ENCODE data around the gene HCRT.
"Not testable (repeated sequence)": the region's sequence is repeated elsewhere in the genome, so short reads cannot be mapped to it uniquely, and the experiment has no call there.

HCRT gene, protein sequence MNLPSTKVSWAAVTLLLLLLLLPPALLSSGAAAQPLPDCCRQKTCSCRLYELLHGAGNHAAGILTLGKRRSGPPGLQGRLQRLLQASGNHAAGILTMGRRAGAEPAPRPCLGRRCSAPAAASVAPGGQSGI

DNA sequence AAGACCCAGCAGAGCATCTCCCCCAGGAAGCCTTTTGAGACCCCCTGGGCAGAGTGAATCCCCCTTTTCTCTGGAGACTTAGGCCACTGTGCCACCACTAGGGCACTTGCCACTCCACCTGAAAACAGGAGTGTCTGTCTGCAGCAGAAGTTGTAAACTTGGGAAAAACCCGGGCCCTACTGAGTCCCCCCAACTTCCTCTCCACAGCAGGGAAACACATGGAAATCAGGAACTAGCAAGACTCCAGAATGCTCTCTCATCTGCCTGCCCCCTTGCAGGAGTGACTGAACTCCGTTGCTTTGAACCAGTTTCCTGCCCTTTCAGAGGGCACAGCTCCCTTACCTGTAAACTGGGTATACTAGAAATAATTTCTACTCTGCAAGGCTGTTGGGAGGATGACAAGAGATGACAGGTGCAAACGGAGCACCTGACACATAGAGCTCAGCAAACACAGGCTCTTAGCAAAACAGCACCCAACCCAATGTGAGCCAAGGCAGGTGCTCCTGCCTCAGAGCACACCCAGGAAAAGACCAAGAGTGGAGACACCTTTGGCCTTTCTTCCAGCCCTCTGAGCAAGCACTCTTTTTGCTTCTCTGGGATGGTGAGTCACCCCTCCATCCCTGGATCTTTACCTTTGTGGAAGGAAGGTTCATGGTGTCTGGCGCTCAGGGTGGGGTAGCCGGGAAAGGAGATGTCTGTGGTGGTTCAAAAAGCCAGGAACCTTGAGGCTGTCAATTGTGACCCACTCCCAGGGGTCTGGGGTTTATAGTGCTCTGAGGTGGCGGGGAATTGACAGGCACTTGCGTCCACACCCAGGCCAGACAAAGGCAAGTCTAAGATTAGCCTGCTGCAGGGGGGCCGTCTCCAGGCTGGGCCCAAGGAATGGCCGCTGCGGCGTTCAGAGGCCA lies at the start of gene HCRT:
HCRT (minus strand) TSS at position 740 of the 908 bp plus-strand sequence; CDS start at position 653, 87 bp downstream.
- peak; percentile 69 for DNase-seq

DNA sequence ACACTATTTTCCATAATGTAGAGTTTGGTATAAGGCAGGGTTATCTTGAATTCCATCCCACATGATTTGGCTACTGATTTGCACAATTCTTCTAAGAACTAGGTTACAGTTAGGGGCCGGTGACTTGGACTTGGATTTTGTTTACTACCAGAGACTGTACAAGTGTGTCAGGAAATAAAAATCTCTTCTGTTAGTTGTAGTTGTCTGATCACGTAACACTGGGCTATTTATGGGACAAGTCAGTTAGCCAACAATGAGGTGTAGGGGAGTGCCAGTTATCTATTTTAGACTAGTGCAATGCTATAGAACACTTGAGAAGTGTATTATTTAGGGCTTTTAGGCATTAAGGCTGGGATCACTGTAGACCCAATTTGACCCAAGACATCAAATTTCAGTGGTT lies 48.7 kb upstream of the HCRT start:
- DNase-seq, result no peak

DNA sequence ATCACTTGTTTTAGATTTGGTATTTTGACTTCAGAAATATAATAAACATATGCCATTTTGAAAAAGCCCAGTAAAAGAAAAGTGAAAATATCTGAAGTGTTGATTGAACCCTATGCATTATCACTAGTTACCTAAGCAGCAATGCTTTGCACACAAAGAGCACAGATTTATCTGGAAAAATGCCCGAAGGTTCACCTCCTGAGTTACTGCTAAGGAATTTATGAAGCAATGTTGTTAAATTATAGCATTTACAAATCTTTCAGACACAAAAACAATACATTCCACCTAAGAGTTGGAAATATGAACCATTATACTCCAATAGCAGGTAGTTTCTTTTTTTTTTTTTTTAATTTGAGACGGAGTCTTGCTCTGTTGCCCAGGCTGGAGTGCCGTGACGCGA lies 47.9 kb upstream of the HCRT start:
- no peak for DNase-seq

DNA sequence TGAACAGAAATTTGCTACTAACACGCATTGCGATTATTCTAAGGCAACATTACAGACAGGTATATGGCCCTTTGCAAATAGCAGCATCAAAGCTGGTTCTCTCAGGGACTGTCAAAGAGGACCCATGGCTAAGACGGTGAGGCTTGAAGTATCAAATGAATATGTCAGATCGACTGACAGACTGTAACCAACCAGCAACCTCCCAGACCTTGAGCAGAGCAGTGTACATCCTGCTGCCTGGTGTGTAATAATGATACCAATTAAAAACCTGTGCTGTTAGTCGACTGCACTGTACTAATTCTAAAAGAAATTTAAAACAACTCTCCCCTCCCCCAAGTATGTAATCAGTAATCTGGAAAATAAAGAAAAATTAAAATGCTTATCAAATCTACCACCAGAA lies 45.0 kb upstream of the HCRT start:
- DNase-seq, result no peak

DNA sequence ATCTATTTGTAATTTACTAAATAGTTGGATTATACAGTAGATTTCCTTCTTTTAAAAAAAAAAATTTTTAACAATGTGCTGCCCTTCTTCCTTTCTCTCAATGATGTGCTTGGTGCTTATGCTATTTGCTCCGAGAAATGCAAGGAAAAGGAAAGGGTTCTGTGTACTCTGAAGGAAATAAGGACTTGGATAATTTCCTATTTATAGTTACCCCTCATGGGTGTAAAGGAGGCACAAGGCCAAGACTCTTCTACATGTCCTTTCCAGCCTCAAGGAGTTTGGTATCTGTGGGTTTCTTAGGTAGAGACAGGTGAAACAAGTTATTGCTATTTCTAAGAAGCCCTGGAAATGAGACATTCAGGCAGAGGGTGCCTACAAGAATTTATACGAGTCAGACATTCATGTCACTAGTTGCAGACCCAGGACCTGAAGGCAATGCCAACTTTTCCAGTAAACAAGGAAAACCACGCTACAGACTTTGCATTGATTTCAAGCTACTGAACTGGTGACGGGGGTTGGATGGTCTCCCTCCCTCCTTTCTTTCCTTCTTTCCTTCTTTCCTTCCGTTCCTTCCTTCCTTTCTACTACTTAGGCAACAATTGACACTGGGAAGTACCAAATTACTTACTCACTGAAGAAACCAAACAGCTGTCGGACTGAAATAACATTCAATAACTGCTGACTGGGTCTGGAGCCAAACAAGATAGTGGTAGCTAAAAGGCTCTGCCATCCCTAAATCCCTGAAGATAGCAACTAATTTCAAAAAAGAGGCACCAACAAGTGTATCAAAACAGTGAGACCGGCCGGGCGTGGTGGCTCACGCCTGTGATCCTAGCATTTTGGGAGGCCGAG lies 42.8 kb upstream of the HCRT start:
- DNase-seq, result no peak

DNA sequence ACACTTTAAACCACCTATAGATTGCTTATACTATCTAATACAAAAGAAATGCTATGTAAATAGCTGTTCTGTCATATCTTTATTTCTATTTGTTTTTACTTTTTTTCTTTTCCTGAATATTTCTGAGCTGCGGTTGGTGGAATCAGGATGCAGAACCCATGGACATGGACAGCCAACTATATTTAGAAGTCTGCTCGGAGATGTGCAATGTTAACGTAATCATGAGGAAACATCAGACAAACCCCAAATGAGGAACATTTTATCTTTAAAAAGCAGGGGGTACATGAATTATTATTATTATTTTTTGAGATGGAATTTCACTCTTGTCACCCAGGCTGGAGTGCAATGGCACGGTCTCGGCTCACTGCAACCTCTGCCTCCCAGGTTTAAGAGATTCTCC lies 40.4 kb upstream of the HCRT start:
- DNase-seq, result peak; percentile 27

DNA sequence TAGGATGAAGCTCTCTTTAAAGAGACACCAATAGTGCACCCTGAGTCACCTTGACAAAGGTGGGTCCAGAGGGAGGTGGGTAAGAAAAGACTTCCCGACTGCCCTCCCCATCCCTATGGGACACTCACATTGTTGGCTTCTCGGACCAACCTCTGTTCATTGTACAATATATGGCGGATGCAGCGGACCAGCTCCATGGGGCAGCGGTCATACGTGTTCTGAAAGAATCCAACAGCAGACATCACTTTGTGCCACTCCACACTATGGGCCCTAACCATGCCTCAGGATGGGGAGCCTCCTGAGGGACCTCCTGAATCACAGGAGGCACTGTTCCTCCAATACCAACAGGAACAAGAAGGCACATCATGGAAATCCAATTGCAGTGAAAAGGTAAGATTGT lies 39.4 kb upstream of the HCRT start:
- DNase-seq, result no peak

DNA sequence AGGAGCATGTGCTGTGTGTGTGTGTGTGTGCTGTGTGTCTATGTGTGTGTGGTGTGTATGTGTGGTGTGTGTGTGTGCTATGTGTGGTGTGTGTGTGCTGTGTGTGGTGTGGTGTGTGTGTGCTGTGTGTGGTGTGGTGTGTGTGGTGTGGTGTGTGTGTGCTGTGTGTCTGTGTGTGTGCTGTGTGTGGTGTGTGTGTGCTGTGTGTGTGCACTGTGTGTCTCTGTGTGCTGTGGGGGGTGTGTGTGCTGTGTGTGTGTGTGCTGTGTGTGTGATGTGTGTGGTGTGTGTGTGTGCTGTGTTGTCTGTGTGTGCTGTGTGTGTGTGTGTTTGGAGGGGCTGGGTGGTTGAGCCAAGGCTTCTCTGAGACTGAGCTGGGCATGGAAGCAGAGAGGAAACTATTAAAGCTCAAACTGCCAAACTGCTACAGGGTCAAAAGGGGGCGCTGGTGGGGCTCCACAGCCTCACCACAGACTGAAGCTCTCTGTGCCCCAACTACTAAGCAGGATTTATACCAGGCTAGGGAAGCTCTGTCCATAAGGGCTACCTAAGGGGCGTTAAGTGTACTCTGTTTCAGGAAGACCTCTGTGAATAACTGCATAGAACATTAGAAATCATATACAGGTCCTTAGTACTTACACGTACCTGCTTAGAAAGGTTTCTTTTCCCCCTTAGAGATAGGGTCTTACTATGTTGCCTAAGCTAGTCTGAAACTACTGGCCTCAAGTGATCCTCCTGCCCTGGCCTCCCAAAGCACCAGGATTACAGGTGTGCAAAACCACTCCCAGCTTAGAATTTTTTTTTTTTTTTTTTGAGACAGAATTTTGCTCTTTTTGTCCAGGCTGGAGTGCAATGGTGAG lies 36.9 kb upstream of the HCRT start:
- peak; percentile 59 for DNase-seq

DNA sequence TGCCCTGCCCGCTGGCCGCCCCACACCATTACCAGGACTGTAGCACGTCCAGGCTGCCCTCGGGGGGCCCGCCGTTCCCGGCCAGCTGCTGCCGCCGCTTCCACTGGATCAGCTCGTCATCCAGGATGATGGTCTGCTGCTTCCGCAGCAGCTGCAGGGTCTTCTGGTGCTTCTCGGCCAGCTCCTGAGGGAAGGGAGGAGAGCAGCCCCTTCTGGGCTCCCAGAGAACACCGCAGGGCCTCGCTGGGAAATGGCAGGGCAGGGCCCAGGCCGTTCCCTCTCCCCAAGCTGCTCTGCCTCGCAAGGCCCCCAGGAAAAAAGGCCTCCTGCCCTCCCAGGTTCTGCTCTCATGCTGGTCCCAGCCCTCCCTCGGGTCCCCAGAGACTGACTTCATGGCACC lies 34.0 kb upstream of the HCRT start:
- not testable (repeated sequence) for DNase-seq

DNA sequence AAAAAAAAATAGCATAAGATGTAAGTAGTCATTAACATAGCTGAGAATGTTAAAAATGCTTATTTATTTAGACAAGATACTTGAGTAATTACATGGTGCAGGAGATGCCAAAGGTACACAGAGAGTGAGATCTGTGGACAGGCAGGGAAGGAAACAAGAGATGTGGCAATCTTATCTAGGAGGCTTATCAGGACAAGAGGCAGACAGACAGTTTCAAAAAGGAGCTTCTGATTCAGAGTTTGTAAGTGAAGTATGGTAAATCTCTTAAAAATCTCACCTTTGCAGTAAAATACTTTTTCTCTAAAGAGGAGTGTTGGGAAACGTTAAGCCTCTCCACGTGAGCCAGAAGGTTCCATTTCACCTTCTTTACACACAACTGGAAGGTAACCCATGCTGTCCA lies 28.9 kb upstream of the HCRT start:
- DNase-seq, result no peak

DNA sequence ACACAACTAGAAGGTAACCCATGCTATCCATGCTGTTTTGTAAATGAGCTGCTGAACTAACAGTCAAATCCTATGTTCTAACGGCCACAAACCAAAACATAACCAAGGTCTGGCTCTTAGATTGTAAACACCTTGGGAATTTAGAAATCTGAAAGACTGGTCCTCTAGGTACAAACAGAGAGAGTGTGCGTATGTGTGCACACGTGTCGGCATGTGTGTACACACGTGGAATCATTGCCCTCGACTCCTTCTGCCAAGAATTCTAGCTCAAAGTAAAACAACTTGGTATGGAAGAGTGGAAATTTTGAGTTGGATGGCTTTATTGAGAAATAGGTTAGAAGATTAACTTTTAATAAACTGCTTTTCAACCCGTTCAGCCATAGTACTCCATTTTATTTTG lies 27.1 kb upstream of the HCRT start:
- no peak for DNase-seq

DNA sequence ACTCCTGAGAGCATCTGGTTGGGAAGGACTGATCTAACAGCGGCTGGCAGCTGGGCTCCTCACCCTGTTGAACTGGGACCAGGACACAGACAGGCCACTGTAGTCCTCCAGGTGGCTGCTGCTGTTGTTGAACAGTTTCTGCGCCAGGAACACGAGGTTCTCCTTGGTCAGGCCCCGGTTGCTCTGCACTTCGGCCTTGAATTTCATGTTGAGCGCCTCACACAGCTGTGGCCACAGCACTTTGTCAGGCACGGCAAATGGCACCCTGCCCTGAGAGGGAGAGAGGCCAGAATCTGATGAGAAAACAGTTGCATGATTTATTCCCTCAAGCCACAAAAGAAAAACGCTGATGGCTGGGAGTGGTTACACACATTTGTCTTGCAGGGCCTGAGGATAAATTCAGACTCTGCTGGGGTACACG lies 26.7 kb upstream of the HCRT start:
- DNase-seq, result not testable (repeated sequence)

DNA sequence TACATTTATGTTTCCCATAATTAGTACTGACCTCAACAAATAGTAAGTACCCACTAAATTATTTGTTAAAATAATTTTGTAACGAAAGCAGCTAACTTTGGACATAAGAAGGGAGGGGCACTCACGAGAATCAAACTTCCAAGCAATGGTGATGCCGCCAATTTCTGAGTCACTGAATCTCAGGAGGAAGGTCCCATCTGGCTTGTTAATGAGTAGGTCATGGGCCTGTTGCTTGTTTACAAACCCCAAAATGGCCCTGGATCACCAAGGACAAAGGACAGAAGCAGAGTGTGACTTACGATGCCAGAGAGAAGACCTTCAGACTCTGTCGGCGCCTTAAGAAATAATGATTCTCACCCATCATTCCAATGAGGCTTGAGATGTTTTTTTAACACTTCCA lies 24.8 kb upstream of the HCRT start:
- DNase-seq, result no peak

DNA sequence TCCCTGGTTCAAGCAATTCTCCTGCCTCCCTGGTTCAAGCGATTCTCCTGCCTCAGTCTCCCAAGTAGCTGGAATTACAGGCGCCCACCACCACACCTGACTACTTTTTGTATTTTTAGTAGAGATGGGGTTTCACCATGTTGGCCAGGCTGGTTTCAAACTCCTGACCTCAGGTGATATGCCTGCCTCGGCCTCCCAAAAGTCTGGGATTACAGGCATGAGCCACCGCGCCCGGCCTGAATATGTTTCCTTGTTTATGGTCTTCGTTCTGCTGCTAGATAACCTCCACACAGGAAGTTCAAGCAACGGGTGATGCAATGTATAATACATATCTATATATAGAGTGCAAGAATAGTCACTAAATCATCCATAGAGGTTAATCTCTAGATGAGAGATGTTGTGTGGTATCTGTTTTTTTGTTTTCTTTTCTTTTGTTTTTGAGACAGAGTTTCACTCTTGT lies 20.9 kb upstream of the HCRT start:
- peak; percentile 67 for DNase-seq

DNA sequence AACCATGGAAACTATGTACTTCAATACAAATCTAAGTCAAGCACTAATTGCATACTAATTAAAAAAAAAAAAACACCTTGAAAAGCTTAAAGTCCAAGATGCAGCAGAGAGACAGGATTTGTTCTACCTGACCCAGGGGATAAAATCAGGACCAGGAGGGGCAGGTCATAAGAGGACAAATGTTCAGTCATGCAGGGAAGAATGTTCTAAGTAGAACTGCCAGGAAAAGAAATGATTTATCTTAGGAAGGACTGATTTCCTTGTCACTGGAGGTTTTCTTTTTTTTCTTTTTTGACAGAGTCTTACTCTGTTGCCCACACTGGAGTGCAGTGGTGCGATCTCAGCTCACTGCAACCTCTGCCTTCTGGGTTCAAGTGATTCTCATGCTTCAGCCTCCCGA lies 18.1 kb upstream of the HCRT start:
- no peak for DNase-seq

DNA sequence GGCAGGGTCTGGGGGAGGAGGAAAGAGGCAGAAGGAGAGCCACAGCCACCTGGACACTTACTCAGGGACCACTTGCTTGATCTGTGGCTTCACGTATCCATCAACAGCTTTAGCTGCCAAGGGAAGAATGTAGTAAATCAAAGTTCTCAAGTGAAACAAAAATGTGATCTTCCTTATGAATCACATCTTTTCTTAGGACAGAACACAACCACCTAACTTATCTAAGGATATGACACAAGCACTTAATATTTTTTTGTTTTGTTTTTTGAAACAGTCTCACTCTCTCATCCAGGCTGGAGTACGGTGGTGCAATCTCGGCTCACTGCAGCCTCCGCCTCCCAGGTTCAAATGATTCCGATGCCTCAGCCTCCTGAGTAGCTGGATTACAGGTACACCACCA lies 17.4 kb upstream of the HCRT start:
- no peak for DNase-seq

DNA sequence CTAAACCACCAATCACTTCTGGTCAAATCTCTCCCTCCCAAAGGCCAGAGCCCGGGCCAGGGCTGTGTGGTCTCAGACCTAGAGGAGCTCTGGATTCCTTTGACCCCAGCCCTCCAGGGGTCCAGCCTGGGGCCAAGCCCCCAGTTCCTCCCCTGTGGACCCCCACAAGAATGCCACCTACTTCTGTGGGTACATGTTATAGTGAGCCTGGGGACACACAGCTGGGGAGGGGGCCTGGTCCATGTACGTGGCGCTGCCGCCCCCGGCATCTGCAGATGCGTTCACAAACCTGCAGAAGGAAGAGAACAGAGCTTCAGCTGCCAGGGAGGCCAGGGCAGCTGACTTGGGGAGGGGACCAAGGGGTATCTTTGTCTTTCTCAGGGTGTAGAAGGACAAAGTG lies 16.9 kb upstream of the HCRT start:
- no peak for DNase-seq

DNA sequence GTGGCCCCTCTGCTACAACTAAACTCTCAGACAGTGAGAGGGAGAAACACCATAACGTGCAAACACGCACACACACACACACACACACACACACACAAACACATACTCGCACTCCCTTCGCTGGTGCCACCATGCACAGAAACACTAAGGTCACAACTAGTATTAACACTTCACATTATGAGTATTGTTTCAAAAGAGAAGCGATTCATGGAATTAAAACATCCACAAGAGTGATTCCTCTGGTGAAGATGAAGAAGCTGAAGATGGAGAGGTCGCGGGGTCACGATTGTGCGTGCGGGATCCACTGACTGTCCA lies 16.2 kb upstream of the HCRT start:
- no peak for DNase-seq

DNA sequence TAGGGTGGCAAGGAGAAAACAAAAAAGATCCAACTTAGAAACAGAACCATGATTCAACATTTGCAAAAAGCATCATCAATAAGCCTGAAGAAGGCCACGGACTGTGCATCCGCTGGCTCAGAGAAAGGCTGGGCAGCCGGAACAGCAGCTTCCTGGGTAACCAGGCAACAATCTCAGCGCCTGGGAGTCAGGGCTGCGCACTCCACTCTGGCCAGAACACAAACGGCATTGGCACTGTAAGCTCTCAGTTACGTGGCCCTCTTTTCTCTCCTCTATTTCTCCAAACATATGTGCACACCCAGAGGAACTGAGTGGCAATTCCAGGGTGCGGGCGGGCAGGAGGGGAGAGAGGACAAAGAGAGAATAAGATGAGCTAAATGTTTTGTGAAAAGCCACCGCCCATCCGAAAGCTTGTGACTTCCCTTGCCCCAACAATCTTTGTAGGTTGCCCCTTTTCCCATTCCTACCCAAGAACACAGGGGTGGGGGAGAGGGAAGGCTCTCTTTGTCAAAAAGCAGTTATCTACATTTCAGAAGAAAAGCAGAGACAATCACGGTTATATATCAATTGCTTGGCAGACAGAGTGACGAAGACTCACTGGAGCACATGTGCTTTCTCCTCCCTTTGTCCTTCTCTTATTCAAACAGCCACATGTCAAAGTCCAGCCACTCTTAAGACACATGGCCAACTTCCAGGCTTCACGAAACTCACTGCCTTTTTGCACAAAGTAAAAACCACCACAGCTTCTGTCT lies 15.6 kb upstream of the HCRT start:
- no peak for DNase-seq

DNA sequence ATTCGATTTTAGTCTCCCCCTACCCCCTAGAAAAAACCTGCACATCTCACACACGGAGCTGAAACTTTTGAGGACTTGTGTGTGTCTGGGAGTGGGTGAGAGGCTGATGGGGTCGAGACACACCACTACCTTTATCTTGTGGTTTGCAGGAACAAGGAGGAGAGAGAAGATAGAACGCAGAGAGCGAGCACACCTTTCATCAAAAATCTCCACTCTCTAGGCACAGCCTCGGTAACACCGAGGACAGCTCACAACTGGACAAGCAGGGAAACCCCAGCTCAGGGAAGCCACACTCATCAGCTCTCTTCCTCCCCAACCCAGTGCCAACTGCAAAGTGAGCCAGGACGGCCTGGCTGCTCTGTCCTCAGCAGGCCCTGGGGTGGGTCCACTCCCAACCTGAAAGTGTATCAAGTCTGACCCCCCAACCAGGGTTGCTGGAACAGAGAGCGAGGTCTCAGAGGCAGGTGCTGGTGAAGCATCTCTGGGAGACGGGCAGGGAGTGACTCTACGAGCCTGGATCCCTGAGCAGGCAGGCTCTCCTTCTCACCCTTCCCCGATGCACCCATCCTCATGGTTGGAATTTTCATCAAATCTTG lies 14.3 kb upstream of the HCRT start:
- DNase-seq, result no peak

DNA sequence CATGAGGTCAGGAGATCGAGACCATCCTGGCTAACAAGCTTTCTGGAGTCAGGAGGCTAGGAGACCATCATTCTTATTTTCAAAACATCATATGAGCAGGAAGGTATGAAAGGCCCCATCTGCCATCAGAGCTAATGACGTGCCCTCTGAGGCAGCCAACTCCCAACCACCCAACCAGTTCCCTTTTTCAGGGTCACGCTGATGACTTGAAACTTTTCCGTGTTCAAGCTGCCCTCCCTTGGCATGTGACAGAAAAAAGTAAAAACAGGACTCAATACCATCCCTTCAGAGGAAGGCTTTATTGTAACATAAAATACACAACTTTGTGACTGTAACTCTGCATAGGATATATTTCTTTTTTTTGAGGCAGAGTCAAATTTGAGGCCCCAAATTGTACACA lies 13.6 kb upstream of the HCRT start:
- DNase-seq, result peak; percentile 88

Measured in inflammatory macrophage treated with lipopolysaccharide for 4 hours (primary cell).